Measurements from ENCODE around the gene RPS21.
"Not testable (repeated sequence)": the region's sequence is repeated elsewhere in the genome, so short reads cannot be mapped to it uniquely, and the experiment has no call there.

Gene RPS21

GRCh38 chr20:62366370-62367135, 20.4 kb upstream of the RPS21 start:
- no peak for DNase-seq

GRCh38 chr20:62367136-62367632, 19.7 kb upstream of the RPS21 start, which contains the start of gene LAMA5:
TSS of gene LAMA5 (minus strand) at chr20:62367312. CDS start at chr20:62367245, 67 bp downstream.
- no peak for DNase-seq

DNA sequence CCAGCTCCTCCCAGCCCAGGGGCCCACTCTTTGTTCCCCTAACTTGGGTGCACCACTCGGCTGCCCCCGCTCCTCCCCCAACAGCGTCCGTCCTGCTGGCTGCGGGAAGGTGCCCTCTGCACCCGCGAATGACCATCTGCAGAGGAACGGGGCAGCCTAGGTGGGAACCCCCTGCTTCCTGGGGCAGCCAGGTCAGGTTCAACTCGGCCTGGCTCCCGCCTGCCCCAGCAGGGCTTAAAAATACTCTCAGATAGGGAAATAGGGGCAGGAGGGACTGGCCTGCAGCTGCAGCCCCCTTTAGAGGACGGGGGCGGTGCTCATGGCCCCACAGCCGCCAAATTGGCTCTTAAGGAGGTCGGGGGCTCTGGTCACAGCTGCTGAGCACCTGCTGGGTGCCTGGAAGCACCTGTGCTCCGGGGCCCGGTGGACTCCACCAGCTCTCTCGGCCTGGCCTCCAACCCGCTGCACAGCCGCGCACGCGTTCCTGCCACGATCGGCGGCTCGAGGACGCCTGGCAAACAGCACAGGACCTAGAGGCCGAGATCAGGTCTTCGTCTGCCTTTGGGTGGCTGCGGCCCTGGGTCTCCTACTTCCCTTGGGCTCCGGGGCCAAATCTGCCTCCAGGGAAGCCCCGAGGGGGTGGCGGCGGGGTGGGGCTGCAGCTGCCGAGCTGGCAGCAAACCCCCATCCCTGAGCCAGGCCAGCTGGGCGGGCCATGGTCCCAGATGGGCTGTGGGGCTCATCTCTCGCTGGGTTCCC, 19.1 kb upstream of the RPS21 start:
- no peak for DNase-seq

GRCh38 chr20:62368392-62368975, 18.4 kb upstream of the RPS21 start:
- no peak for DNase-seq

DNA sequence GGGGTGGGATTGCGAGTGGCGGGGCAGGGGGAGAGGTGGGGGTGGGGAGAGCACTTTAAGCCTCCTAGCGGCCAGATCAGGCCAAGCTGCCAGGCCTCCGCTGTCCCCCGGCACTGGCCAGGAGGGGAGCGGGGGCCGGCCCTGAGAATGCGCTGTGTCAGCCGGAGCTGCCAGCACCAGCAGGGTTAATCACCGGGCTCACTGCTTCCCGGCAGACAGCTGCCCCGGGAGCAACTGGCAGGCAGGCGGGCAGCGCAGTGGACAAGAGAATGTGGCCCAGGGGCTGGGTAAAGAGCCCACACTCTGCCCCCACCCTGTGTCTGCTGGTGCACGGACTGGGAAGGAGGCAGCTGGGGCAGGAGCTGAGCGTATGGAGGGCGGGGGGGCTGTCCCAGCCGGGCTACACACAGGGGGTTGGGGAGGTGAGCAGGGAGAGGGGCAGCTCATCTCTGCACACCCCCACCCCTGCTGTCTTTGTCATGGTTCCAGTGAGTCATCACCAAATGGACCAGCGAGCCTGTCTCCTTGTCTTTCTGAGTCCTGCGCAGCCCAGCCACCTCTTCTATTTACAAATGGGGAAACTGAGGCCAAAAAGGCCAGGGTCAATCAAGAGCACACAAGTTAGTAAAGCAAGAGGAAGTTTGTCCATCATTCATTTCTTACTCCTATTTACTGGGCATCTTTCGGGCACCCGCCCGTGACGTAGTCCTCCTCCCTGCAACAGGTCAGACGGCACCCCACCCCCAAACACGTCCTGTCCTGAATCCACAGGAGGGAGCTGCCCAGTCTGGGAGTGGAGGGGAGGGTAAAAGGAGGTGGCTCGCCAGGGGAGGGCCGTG, 17.7 kb upstream of the RPS21 start:
- no peak for DNase-seq

DNA sequence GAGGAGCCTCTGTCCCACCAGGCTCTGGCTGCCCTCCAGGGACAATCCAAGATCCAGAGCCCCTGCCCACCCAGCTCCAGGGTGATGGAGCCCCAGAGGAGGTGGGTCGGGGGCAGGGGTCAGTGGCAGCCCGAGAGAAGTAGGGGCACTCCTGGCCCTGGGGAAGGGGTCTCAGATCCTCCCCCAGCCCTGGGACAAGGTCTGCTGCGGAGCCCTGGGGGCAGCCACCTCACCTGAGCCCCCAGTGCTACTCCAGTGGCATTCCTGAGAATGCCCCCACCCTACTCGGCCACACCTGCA, 17.1 kb upstream of the RPS21 start:
- no peak for DNase-seq

DNA sequence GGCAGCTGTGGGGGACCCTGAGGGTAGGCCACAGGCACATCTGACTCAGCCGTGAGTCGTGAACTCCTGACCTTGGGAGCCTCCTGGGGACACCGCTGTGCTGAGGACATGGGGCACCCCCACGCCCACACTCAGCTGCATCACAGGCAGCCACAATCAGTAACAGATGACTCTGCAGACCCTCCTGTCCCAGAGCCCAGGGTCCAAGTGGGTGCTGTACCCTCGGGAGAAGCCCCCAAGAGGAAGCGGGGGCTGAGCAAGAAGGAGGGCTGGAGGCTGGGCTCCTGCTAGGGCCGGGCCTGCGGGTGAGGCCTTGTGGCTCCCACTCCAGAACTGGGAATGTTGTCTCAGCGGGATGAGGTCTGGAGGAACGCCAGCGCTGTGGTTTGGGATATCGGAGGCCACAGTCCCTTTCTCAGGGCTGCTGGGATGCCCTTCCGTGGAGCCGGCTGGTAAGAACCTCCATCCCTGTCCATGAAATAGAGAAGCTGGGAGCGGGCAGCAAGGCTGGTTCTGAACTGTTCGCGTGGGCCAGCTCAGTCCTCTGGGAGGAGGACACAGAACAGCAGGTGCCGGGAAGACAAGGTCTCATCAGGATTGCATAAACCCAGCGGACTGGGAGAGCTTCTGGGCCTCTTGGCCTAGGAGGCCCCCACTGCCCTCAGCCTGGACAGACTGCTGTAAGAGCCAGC, 16.6 kb upstream of the RPS21 start:
- no peak for DNase-seq

DNA sequence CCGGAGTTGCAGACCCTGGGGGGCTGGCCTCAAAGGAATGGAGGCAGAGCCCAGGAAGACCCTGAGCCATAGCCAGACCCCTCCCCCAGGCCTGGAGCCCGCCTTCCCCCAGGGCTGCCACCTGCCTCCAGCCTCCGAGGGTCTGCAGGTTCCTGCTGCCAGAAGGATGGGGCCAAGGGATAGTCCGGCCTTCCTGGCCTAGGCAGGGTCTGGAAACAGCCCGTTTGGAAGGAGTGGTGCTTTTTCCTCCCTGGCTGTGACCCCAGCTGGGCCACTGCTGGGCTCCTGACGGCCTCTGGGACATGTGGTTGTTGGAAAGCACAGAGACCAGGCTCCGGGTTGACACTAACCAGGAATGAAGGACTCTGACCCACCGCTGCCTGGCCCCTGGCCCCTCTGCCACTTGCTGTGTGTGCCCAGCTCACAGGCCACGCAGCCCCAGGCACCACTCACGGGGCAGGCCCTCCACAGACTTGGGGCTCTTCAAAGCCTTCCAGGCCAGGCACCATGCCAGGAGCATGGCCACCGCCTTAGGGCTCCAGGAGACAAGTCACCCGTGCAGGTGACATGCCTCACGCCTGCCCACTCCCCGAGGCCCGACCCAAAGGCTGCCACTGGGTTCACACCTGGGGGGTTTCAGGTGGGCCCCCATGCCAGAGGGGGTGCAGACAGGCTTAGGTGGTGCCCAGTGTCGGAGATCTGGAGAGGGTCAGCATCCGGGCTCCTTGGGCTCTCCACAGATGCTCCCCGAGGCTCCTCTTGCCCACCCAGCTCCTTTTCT, 15.9 kb upstream of the RPS21 start:
- no peak for DNase-seq

- DNase-seq, result no peak
These were observed 15.3 kb upstream of the RPS21 start for GRCh38 chr20:62371588-62372041.

- DNase-seq, result no peak
These were observed 14.6 kb upstream of the RPS21 start for GRCh38 chr20:62372042-62372993.

- not testable (repeated sequence) for DNase-seq
These were observed 13.2 kb upstream of the RPS21 start for GRCh38 chr20:62373631-62374179.

GRCh38 chr20:62374331-62375152, 12.4 kb upstream of the RPS21 start:
- no peak for DNase-seq

GRCh38 chr20:62376112-62377063, 10.5 kb upstream of the RPS21 start:
- no peak for DNase-seq

DNA sequence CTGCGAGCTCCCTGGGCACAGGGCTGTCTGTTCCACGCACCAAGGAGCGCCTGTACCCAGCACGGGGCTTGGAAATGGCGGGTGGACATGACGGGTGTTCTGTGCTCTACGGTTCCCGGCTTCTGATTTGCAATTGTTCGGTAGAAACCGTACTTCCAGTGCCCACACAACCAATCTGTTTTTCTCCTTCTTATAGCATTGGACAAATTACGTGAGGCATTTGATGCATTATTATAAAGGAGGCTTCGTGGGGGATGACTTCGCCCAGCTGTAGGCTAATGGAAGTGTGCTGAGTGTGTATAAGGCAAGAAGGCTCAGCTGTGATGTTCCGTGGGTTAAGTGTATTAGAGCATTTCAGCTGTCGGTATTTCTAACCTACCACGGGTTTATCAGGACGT, 9.8 kb upstream of the RPS21 start:
- DNase-seq, result no peak

DNA sequence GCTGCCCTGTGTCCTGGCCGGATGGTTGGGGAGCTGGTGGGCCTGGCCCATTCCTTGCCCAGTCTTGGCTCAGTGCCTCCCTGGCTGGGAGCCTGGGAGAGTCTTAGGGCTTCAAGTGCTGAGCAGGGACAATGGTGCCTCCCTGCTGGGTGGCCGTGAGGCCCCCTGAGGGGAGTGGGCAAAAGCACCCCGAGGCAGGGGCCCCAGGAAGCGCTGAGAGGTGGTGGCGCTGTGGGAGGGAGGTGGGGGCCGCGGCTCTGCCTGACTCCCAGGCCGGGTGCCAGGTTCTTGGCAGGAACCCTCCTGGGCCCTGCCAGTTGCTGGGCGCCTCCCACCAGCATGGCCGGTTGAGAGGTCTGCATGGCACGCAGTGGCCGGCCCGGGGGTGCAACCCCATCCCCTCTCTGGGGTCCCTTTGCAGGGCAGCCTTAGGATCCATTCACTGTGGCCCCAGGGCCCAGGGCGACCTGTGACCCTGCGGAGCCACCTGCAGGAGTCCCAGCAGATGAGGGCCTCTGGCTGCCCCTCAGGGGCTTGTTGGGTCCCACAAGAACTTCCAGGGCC, 9.2 kb upstream of the RPS21 start:
- no peak for DNase-seq

DNA sequence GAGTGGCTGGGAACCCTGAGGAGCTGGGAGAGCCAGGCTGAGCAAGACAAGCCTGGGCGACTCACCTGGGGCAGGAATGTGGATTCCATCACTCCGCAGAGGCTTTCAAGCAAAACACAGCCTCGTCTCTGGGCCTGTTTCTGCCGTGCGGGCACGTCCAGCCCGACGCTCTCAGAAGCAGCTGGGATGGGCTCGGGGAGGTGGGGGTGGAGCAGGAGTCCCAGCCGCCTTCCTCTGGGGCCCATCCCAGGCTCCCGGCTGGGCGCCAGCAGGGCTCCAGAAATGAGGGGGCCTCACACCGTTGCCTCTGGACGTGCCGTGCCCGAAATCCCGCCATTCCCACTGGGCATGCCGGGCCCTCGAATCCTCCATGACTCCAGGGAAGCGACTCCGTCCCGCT, 8.7 kb upstream of the RPS21 start:
- no peak for DNase-seq

DNA sequence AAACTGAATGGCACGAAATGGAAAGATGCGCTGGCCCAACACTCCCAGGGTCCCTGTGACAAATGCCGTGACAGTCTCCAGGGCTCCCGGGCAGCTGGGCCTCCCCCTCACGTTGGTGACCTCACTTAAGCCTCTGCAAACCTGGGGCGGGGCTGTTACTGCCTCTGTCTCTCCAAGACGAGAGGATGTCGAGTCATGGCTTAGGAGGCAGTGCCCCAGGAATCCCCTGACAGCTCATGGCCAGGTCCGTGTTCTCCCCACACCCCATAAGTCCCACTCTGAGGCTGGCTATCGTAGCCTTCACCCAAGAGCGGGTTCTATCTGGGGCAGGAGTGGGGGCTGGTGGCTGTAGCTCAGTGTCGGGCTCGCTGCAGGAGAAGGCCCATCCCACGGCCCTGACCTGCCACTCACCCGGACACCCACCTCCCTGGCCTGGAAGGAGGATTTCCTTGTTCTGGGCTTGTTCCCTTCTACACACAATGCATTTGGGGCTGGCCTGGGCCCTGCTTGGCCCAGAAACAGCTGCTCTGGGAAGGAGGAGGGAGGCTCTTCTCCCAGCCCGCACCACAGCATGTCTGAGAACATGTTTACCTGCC, 5.6 kb upstream of the RPS21 start:
- DNase-seq, result no peak

Measured in effector CD4-positive, alpha-beta T cell (primary cell).